OCI-M2 (cell line): ENCODE measurements around the gene SHC3.
"Not testable (repeated sequence)": the region's sequence is repeated elsewhere in the genome, so short reads cannot be mapped to it uniquely, and the experiment has no call there.

ENCODE experiments used
- DNase-seq: peaks from one replicate; lab custom pipeline; 2025; ENCODE audit not compliant: unreplicated experiment; lab: John Stamatoyannopoulos, UW

Gene SHC3

GRCh38 chr9:89177944-89178829 lies at the start of gene SHC3:
Gene SHC3 (minus strand): TSS chr9:89178818. CDS start chr9:89178460, 358 bp downstream.
- DNase-seq: no peak

- DNase-seq: no peak
Measured at GRCh38 chr9:89225991-89226471, 47.4 kb upstream of the SHC3 start.

- no peak for DNase-seq
Measured at GRCh38 chr9:89225587-89225986, 47.0 kb upstream of the SHC3 start.

GRCh38 chr9:89225036-89225435 lies 46.4 kb upstream of the SHC3 start:
- DNase-seq: no peak

GRCh38 chr9:89224633-89225032 lies 46.0 kb upstream of the SHC3 start:
- DNase-seq: no peak

GRCh38 chr9:89223396-89223977 lies 44.9 kb upstream of the SHC3 start:
- DNase-seq: no peak

GRCh38 chr9:89219637-89220036 lies 41.0 kb upstream of the SHC3 start:
- no peak for DNase-seq

GRCh38 chr9:89218040-89218928 lies 39.7 kb upstream of the SHC3 start:
- DNase-seq: no peak

GRCh38 chr9:89215342-89215741 lies 36.7 kb upstream of the SHC3 start:
- DNase-seq: no peak

GRCh38 chr9:89213396-89213880 lies 34.8 kb upstream of the SHC3 start:
- DNase-seq: no peak

GRCh38 chr9:89212171-89212570 lies 33.6 kb upstream of the SHC3 start:
- DNase-seq: no peak

GRCh38 chr9:89209311-89209710 lies 30.7 kb upstream of the SHC3 start:
- not testable (repeated sequence) for DNase-seq

- no peak for DNase-seq
Measured at GRCh38 chr9:89207026-89207425, 28.4 kb upstream of the SHC3 start.

GRCh38 chr9:89204801-89205200 lies 26.2 kb upstream of the SHC3 start:
- no peak for DNase-seq

GRCh38 chr9:89195131-89195797 lies 16.6 kb upstream of the SHC3 start:
- DNase-seq: no peak

GRCh38 chr9:89194421-89195130 lies 16.0 kb upstream of the SHC3 start:
- no peak for DNase-seq

GRCh38 chr9:89191004-89191403 lies 12.4 kb upstream of the SHC3 start:
- DNase-seq: no peak

GRCh38 chr9:89189215-89189614 lies 10.6 kb upstream of the SHC3 start:
- no peak for DNase-seq

- no peak for DNase-seq
Measured at GRCh38 chr9:89187950-89188349, 9.3 kb upstream of the SHC3 start.

GRCh38 chr9:89187541-89187940 lies 8.9 kb upstream of the SHC3 start:
- no peak for DNase-seq
